GM18520 (cell line): ENCODE data around the gene POLG2.
"Not testable (repeated sequence)": the region's sequence is repeated elsewhere in the genome, so short reads cannot be mapped to it uniquely, and the experiment has no call there.

ENCODE experiments used
- ATAC-seq: cut with Tn5 transposase; IDR thresholded peaks from one replicate; pipeline ENCODE4 v1.9.1; 2021; ENCODE audit not compliant: unreplicated experiment

Gene POLG2

GRCh38 chr17:64506201-64506575 is 9.3 kb upstream of the POLG2 start, which contains the start of gene DDX5:
Gene DDX5, minus strand, starts transcription at chr17:64506289. Its CDS starts 170 bp downstream, at chr17:64506119.
- ATAC-seq: peak; percentile 42

GRCh38 chr17:64505340-64506200 is 8.7 kb upstream of the POLG2 start:
- ATAC-seq: no peak

- no peak for ATAC-seq
These were observed 8.0 kb upstream of the POLG2 start for GRCh38 chr17:64504769-64505339.

GRCh38 chr17:64503821-64504768 is 7.2 kb upstream of the POLG2 start:
- ATAC-seq: no peak

- ATAC-seq: no peak
These were observed 6.5 kb upstream of the POLG2 start for GRCh38 chr17:64503341-64503740.

- no peak for ATAC-seq
These were observed 6.0 kb upstream of the POLG2 start for GRCh38 chr17:64502809-64503208.

- no peak for ATAC-seq
These were observed 5.2 kb upstream of the POLG2 start for GRCh38 chr17:64502021-64502420.

GRCh38 chr17:64500862-64501765 is 4.3 kb upstream of the POLG2 start:
- ATAC-seq: no peak

- ATAC-seq: no peak
These were observed 3.6 kb upstream of the POLG2 start for GRCh38 chr17:64500487-64500859.

GRCh38 chr17:64499805-64500486 is 3.1 kb upstream of the POLG2 start:
- ATAC-seq: no peak

- ATAC-seq: no peak
These were observed 1.7 kb upstream of the POLG2 start for GRCh38 chr17:64498308-64499203.

GRCh38 chr17:64497565-64498035 is 746 bp upstream of the POLG2 start:
- no peak for ATAC-seq

GRCh38 chr17:64496348-64496785 is 487 bp downstream of the POLG2 start:
- ATAC-seq: no peak

GRCh38 chr17:64495300-64495699 is 1.6 kb downstream of the POLG2 start:
- ATAC-seq: not testable (repeated sequence)

GRCh38 chr17:64494121-64494520 is 2.7 kb downstream of the POLG2 start:
- ATAC-seq: no peak

GRCh38 chr17:64492481-64493109 is 4.3 kb downstream of the POLG2 start:
- ATAC-seq: no peak

- no peak for ATAC-seq
These were observed 4.9 kb downstream of the POLG2 start for GRCh38 chr17:64491994-64492393.
